HepG2 (cell line): ENCODE measurements around the gene ZNF24. TPM values are rescaled to one million over a fixed set of nuclear protein-coding genes. Genes with fewer than 3 reads are reported as not detected.

Experiments used
- ATAC-seq: fragments of 200-7000 bp; cut with Tn5 transposase; 3 replicates; pipeline ENCODE4 v1.9.1; 2020; ENCODE audit warnings: mild to moderate bottlenecking, moderate library complexity
- BruUV-seq: library from RNA; stranded (reverse); fragments of 400-500 nt; replicated peaks from 2 replicates; lab custom pipeline; 2021; lab: Mats Ljungman, UMichigan
- CTCF ChIA-PET: fragments of 300-600 bp; formaldehyde crosslinking; extraction: SDS; loops from one replicate; lab custom pipeline; 2021; ENCODE audit warnings: low total read pairs, inconsistent platforms, low intra/inter-chr PET ratio; lab: Yijun Ruan, JAX
- POLR2A ChIA-PET: fragments of 350-600 bp; sonication (Branson Sonifier 250); formaldehyde crosslinking; loops from one replicate; lab custom pipeline; 2020; ENCODE audit warnings: antibody characterized with exemption, inconsistent platforms; lab: Yijun Ruan, JAX
- DNase-seq: peaks from one replicate; pipeline ENCODE4 v3.0.0-alpha.2; 2015; ENCODE audit warnings: low spot score
- FAIRE-seq: peaks from 3 replicates; lab custom pipeline; 2011; peaks lifted over from hg19 to GRCh38; lab: Jason Lieb, UNC
- H2AFZ ChIP-seq: one replicate; pipeline ENCODE4 v1.6.1; 2011; ENCODE audit warnings: low read length, inconsistent platforms
- H3K27ac ChIP-seq: fragments of 300-600 bp; 3 replicates; pipeline ENCODE4 v1.8.0; 2011; ENCODE audit warnings: mixed run types, mild to moderate bottlenecking, mixed read lengths, low read length, inconsistent platforms; ENCODE audit not compliant: insufficient read depth; ENCODE audit errors: extremely low read length
- H3K27me3 ChIP-seq, 2 experiments: fragments of 200-600 bp in 1 of 2; 2 replicates in 1 of 2; 3 replicates in 1 of 2; pipeline versions ENCODE4 v1.6.0 to v1.8.0; 2011; ENCODE audit warnings: low read length in 2 of 2, mild to moderate bottlenecking in 2 of 2, moderate library complexity in 2 of 2, inconsistent platforms in 1 of 2; ENCODE audit not compliant: insufficient read depth in 2 of 2, control insufficient read depth in 1 of 2
- H3K36me3 ChIP-seq, 2 experiments: fragments of 200-600 bp in 1 of 2; replicated peaks in 1 of 2; 2 replicates in 1 of 2; 3 replicates in 1 of 2; pipeline versions ENCODE4 v1.5.1 to v1.8.0; 2011; ENCODE audit warnings: low read length in 2 of 2, inconsistent platforms in 1 of 2; ENCODE audit not compliant: insufficient read depth in 2 of 2, control insufficient read depth in 1 of 2
- H3K4me1 ChIP-seq: 2 replicates; pipeline ENCODE4 v1.5.1; 2012; ENCODE audit warnings: low read length, inconsistent platforms; ENCODE audit not compliant: insufficient read depth
- H3K4me2 ChIP-seq: 2 replicates; pipeline ENCODE4 v1.6.0; 2011; ENCODE audit warnings: low read depth, low read length, inconsistent platforms
- H3K4me3 ChIP-seq, 3 experiments: fragments of 200-600 bp in 1 of 3; sonication (generic), shearing (Covaris generic) in 1 of 3; replicated peaks in 1 of 3; 2 replicates each; pipeline ENCODE4 v1.5.1; 2011 to 2016; ENCODE audit warnings: low read length in 3 of 3, inconsistent platforms in 2 of 3, low read depth in 2 of 3, mild to moderate bottlenecking in 2 of 3, control low read depth in 1 of 3, mixed read lengths in 1 of 3; ENCODE audit not compliant: insufficient read depth in 1 of 3
- H3K79me2 ChIP-seq: one replicate; pipeline ENCODE4 v1.6.1; 2011; ENCODE audit warnings: low read length, inconsistent platforms; ENCODE audit not compliant: insufficient read depth
- H3K9ac ChIP-seq: 2 replicates; pipeline ENCODE4 v1.6.0; 2011; ENCODE audit warnings: mild to moderate bottlenecking, low read depth, low read length, inconsistent platforms; ENCODE audit not compliant: insufficient read depth
- H3K9me3 ChIP-seq: 2 replicates; pipeline ENCODE4 v1.5.1; 2012; ENCODE audit warnings: mild to moderate bottlenecking, low read length
- H4K20me1 ChIP-seq: 2 replicates; pipeline ENCODE4 v1.6.0; 2011; ENCODE audit warnings: inconsistent platforms, mild to moderate bottlenecking, low read length, moderate library complexity; ENCODE audit not compliant: insufficient read depth
- BRCA1 ChIP-seq: sonication (generic); formaldehyde crosslinking; IDR thresholded peaks from 2 replicates; pipeline ENCODE4 v1.4.0; 2020; ENCODE audit warnings: missing genetic modification reagents
- CTCF ChIP-seq: sonication (generic); formaldehyde crosslinking; IDR thresholded peaks from 2 replicates; pipeline ENCODE4 v1.5.0; 2020; ENCODE audit warnings: mild to moderate bottlenecking, missing genetic modification reagents, moderate library complexity
- GZF1 ChIP-seq: sonication (generic); formaldehyde crosslinking; IDR thresholded peaks from 2 replicates; pipeline ENCODE4 v1.5.1; 2020; ENCODE audit warnings: mild to moderate bottlenecking, missing genetic modification reagents
- IRF2 ChIP-seq: IDR thresholded peaks from 2 replicates; pipeline ENCODE4 v1.6.1; 2018; ENCODE audit warnings: missing genetic modification reagents, missing compliant biosample characterization
- MAFF ChIP-seq: IDR thresholded peaks from 2 replicates; pipeline ENCODE4 v1.6.1; 2011; ENCODE audit warnings: low read depth, low read length, improper control_type of control experiment
- MAX ChIP-seq: IDR thresholded peaks from 2 replicates; pipeline ENCODE4 v1.6.1; 2012; ENCODE audit warnings: inconsistent platforms
- TARDBP ChIP-seq: sonication (generic); formaldehyde crosslinking; IDR thresholded peaks from 2 replicates; pipeline ENCODE4 v1.8.0; 2022; ENCODE audit warnings: mild to moderate bottlenecking, missing genetic modification reagents
- ZFAT ChIP-seq: sonication (generic); formaldehyde crosslinking; conservative IDR thresholded peaks from 2 replicates; pipeline ENCODE4 v1.8.1; 2023; ENCODE audit warnings: missing genetic modification reagents, inconsistent platforms
- ZFP1 ChIP-seq: IDR thresholded peaks from 2 replicates; pipeline ENCODE4 v1.6.1; 2016
- ZNF207 ChIP-seq: fragments of 450-650 bp; IDR thresholded peaks from 2 replicates; pipeline ENCODE4 v1.6.1; 2016; ENCODE audit warnings: antibody characterized with exemption, borderline replicate concordance
- WGBS: methylation state at CpG from one replicate; pipeline ENCODE4 v1.1.6; 2017; ENCODE audit warnings: low lambda C conversion rate; 5-methylcytosine and 5-hydroxymethylcytosine counted together
- in situ Hi-C: cut with HindIII; loops from 2 replicates; pipeline ENCODE4 v1.10.0; 2017; ENCODE audit warnings: low pct_unique_long_range_greater_than_20kb; ENCODE audit not compliant: extremely low pct_ligation_motif_present
- intact Hi-C: fragments of 100-400 bp; cut with micrococcal nuclease; formaldehyde crosslinking; loops from one replicate; pipeline ENCODE4 v1.10.0; 2022; ENCODE audit not compliant: unreplicated experiment
- polyA plus RNA-seq, 8 experiments: library from polyadenylated mRNA; depleted of rRNA in 3 of 8; stranded (reverse) in 7 of 8; unstranded in 1 of 8; fragments of >200 nt; fragmentation: Illumina TruSeq in 4 of 8; extraction: Trizol in 4 of 8; gene quantifications; 2 replicates each; pipeline versions ENCODE4 v1.2.1 to v1.2.3, GENCODE V29; 2011 to 2016; ENCODE audit warnings: low read depth in 4 of 8, missing spikeins in 1 of 8, mixed read lengths in 1 of 8; ENCODE audit not compliant: insufficient read depth in 1 of 8
- total RNA-seq, 5 experiments: library from RNA; depleted of rRNA; stranded (reverse); fragments of >200 nt; fragmentation: Illumina TruSeq; extraction: Trizol; gene quantifications; 2 replicates each; pipeline ENCODE4 v1.2.3, GENCODE V29; 2016; ENCODE audit warnings: low read depth in 1 of 5
- TF ChIP-seq, protein P1 (sequence below): sonication (generic); formaldehyde crosslinking; IDR thresholded peaks from 2 replicates; pipeline ENCODE4 v1.9.0; 2021; ENCODE audit warnings: missing genetic modification reagents, borderline replicate concordance
- TF ChIP-seq, protein P2 (sequence below): sonication (generic); formaldehyde crosslinking; IDR thresholded peaks from 2 replicates; pipeline ENCODE4 v1.4.0; 2020; ENCODE audit warnings: mild to moderate bottlenecking, low read depth, missing genetic modification reagents
- TF ChIP-seq, protein P3 (sequence below): sonication (generic); formaldehyde crosslinking; conservative IDR thresholded peaks from 2 replicates; pipeline ENCODE4 v1.8.0; 2022; ENCODE audit warnings: mild to moderate bottlenecking, moderate library complexity, missing genetic modification reagents

The ZNF24 gene
- total and polyA plus RNA-seq, 2 of the 13 experiments (the other 11 are each of a cell fraction or from before 2014, with no cell fraction given): 19.5 to 41.1 TPM

GRCh38 chr18:35344736-35345459 is 678 bp upstream of the ZNF24 start (continued):
- no peak for TF ChIP-seq IRF2
- TF ChIP-seq MAFF: peak; percentile 20; the same call in 1 of the 2 replicates
- TF ChIP-seq ZFP1 (CRISPR knock-in tag): 0 out of 2 replicates have a peak, but pooled peaks have one; percentile 1
- TF ChIP-seq ZNF207: no peak

DNA sequence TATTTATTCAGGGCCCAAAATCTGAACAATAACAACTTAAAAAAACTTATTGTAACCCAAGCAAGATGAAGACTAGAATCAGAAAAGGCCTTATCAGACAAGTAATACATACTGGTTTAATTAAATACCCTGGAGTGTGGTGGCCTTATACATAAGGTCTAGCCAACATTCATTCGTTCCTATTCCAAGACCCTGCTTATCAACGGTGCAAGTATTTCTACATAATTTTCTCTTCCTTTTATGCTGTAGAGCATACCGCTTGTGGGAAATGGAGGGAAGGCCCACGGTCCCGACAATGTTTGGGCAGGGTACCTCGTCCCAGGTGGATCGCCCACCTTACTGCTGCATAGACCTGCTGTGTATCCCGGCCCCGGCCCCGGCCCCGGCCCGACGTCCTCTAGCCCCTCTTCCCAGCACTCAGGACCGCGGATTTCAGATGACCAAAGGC is 708 bp downstream of the ZNF24 start:
- TSS peak; percentile 50 for BruUV-seq
- Histone ChIP-seq H3K9me3 (no peaks in the 10 kb centered on the region), H4K20me1 (peaks cover 34% of the 10 kb centered on the region), H3K27me3 (no peaks in the 10 kb centered on the region), H2AFZ (no peak overlapping the region), H3K36me3 (peaks cover 15 to 23% of the 10 kb centered on the region in 2 experiments), H3K9ac (peak overlapping the region; percentile 100), H3K27ac (peak overlapping the region; percentile 98), H3K4me3 (peak overlapping the region; percentile 91 to 93 (median 92)), H3K79me2 (peaks cover 47% of the 10 kb centered on the region), H3K4me1 (peaks cover 62% of the 10 kb centered on the region), H3K4me2 (peak overlapping the region; percentile 88)
- WGBS: 3% methylated on average over 14 of the region's 15 CpGs
- intact Hi-C loops: no loop called here
- CTCF ChIA-PET: no interaction called here
- POLR2A ChIA-PET: interaction anchor here (1.2 to 4.0 kb wide), 6 partner anchors 9 to 154 kb away, joined by 3 to 44 read pairs (median 14); partner anchors contain the start of genes INO80C, ZNF396, ZNF397 and ZSCAN30
- ATAC-seq (no peak), DNase-seq (no peak), FAIRE-seq (no peak)
- in situ Hi-C loops: no loop called here
- TF ChIP-seq BRCA1 (CRISPR knock-in tag) (0 out of 2 replicates have a peak, but pooled peaks have one; percentile 31), ZFAT (no peak), GZF1 (CRISPR knock-in tag) (0 out of 2 replicates have a peak, but pooled peaks have one; percentile 44), CTCF (0 out of 2 replicates have a peak, but pooled peaks have one; percentile 3), MAX (0 out of 2 replicates have a peak, but pooled peaks have one; percentile 20), TARDBP (0 out of 2 replicates have a peak, but pooled peaks have one; percentile 29)
- TF ChIP-seq, protein P1, sequence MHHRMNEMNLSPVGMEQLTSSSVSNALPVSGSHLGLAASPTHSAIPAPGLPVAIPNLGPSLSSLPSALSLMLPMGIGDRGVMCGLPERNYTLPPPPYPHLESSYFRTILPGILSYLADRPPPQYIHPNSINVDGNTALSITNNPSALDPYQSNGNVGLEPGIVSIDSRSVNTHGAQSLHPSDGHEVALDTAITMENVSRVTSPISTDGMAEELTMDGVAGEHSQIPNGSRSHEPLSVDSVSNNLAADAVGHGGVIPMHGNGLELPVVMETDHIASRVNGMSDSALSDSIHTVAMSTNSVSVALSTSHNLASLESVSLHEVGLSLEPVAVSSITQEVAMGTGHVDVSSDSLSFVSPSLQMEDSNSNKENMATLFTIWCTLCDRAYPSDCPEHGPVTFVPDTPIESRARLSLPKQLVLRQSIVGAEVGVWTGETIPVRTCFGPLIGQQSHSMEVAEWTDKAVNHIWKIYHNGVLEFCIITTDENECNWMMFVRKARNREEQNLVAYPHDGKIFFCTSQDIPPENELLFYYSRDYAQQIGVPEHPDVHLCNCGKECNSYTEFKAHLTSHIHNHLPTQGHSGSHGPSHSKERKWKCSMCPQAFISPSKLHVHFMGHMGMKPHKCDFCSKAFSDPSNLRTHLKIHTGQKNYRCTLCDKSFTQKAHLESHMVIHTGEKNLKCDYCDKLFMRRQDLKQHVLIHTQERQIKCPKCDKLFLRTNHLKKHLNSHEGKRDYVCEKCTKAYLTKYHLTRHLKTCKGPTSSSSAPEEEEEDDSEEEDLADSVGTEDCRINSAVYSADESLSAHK: no peak
- TF ChIP-seq, protein P2, sequence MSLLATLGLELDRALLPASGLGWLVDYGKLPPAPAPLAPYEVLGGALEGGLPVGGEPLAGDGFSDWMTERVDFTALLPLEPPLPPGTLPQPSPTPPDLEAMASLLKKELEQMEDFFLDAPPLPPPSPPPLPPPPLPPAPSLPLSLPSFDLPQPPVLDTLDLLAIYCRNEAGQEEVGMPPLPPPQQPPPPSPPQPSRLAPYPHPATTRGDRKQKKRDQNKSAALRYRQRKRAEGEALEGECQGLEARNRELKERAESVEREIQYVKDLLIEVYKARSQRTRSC (CRISPR knock-in tag): 0 out of 2 replicates have a peak, but pooled peaks have one; percentile 21
- TF ChIP-seq, protein P3, sequence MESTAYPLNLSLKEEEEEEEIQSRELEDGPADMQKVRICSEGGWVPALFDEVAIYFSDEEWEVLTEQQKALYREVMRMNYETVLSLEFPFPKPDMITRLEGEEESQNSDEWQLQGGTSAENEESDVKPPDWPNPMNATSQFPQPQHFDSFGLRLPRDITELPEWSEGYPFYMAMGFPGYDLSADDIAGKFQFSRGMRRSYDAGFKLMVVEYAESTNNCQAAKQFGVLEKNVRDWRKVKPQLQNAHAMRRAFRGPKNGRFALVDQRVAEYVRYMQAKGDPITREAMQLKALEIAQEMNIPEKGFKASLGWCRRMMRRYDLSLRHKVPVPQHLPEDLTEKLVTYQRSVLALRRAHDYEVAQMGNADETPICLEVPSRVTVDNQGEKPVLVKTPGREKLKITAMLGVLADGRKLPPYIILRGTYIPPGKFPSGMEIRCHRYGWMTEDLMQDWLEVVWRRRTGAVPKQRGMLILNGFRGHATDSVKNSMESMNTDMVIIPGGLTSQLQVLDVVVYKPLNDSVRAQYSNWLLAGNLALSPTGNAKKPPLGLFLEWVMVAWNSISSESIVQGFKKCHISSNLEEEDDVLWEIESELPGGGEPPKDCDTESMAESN: 0 out of 2 replicates have a peak, but pooled peaks have one; percentile 45
